Endothelial cell of umbilical vein (primary cell): ENCODE results near the gene PACS1. TPM values are rescaled to one million over a fixed set of nuclear protein-coding genes. Genes with fewer than 3 reads are reported as not detected.

Experiments
- BruUV-seq: library from RNA; stranded (reverse); fragments of 400-500 nt; replicated peaks from 2 replicates; lab custom pipeline; 2021; lab: Mats Ljungman, UMichigan
- CTCF ChIA-PET: fragments of 300-600, 350-600 bp; sonication (Branson Sonifier 250); formaldehyde crosslinking; loops from one replicate; lab custom pipeline; 2021; ENCODE audit warnings: antibody characterized with exemption, inconsistent platforms; lab: Charles Lee
- POLR2A ChIA-PET: fragments of 300-600, 350-600 bp; sonication (Branson Sonifier 250); formaldehyde crosslinking; loops from one replicate; lab custom pipeline; 2021; ENCODE audit warnings: antibody characterized with exemption, inconsistent platforms; lab: Charles Lee
- DNase-seq: peaks from one replicate; pipeline ENCODE4 v3.0.0-alpha.2; 2011; ENCODE audit warnings: low read depth, low spot score
- FAIRE-seq: peaks from 2 replicates; lab custom pipeline; 2011; peaks lifted over from hg19 to GRCh38; lab: Jason Lieb, UNC
- H2AFZ ChIP-seq: 2 replicates; pipeline ENCODE4 v1.6.0; 2012; ENCODE audit warnings: low read depth, low read length, control low read depth, inconsistent platforms
- H3K27ac ChIP-seq: 2 replicates; pipeline ENCODE4 v1.5.1; 2011; ENCODE audit warnings: low read depth, mild to moderate bottlenecking, control low read depth, low read length, moderate library complexity; ENCODE audit not compliant: insufficient read depth
- H3K27me3 ChIP-seq, 2 experiments: 2 replicates each; pipeline versions ENCODE4 v1.6.0 to v1.6.1; 2011; ENCODE audit warnings: low read length in 2 of 2, mixed read lengths in 1 of 2; ENCODE audit not compliant: control insufficient read depth in 2 of 2, insufficient read depth in 2 of 2
- H3K36me3 ChIP-seq, 2 experiments: 2 replicates in 1 of 2; 3 replicates in 1 of 2; pipeline ENCODE4 v1.5.1; 2011; ENCODE audit warnings: low read length in 2 of 2, mild to moderate bottlenecking in 1 of 2, moderate library complexity in 1 of 2; ENCODE audit not compliant: control insufficient read depth in 2 of 2, insufficient read depth in 2 of 2; ENCODE audit errors: extremely low read depth in 1 of 2
- H3K4me1 ChIP-seq: 3 replicates; pipeline ENCODE4 v1.5.1; 2011; ENCODE audit warnings: mild to moderate bottlenecking, low read length; ENCODE audit not compliant: control insufficient read depth, insufficient read depth; ENCODE audit errors: extremely low read depth
- H3K4me2 ChIP-seq: 2 replicates; pipeline ENCODE4 v1.6.1; 2011; ENCODE audit warnings: low read length, control low read depth, mixed read lengths; ENCODE audit not compliant: insufficient read depth
- H3K4me3 ChIP-seq, 3 experiments: fragments of 200-600 bp in 1 of 3; sonication (generic), shearing (Covaris generic) in 1 of 3; replicated peaks in 1 of 3; 2 replicates each; pipeline ENCODE4 v1.5.1; 2011 to 2016; ENCODE audit warnings: control low read depth in 3 of 3, low read length in 3 of 3, mild to moderate bottlenecking in 2 of 3, inconsistent platforms in 1 of 3, low read depth in 1 of 3, moderate library complexity in 1 of 3; ENCODE audit not compliant: insufficient read depth in 1 of 3
- H3K79me2 ChIP-seq: 2 replicates; pipeline ENCODE4 v1.6.0; 2012; ENCODE audit warnings: low read length, inconsistent platforms; ENCODE audit not compliant: control insufficient read depth, insufficient read depth
- H3K9ac ChIP-seq: replicated peaks from 2 replicates; pipeline ENCODE3; 2011; ENCODE audit warnings: low read length, control low read depth; ENCODE audit not compliant: insufficient read depth; ENCODE audit errors: extremely low read depth
- H3K9me1 ChIP-seq: replicated peaks from 3 replicates; pipeline ENCODE4 v1.6.0; 2011; ENCODE audit warnings: mild to moderate bottlenecking, low read length; ENCODE audit not compliant: control insufficient read depth, insufficient read depth; ENCODE audit errors: extremely low read depth
- H3K9me3 ChIP-seq: replicated peaks from 2 replicates; pipeline ENCODE4 v1.5.1; 2012; ENCODE audit warnings: low read length, inconsistent platforms; ENCODE audit not compliant: control insufficient read depth, insufficient read depth
- H4K20me1 ChIP-seq: replicated peaks from 2 replicates; pipeline ENCODE3; 2011; ENCODE audit warnings: mild to moderate bottlenecking, low read length; ENCODE audit not compliant: control insufficient read depth, insufficient read depth; ENCODE audit errors: extremely low read depth
- CTCF ChIP-seq, 2 donors: IDR thresholded peaks; 1 replicate in 1 of 2; 2 replicates in 1 of 2; pipeline ENCODE4 v1.5.1; 2011; ENCODE audit warnings: low read length in 2 of 2, mild to moderate bottlenecking in 2 of 2, moderate library complexity in 2 of 2, control low read depth in 1 of 2, inconsistent platforms in 1 of 2, low read depth in 1 of 2; ENCODE audit not compliant: insufficient read depth in 1 of 2; ENCODE audit errors: extremely low read depth in 1 of 2
- EZH2 ChIP-seq: IDR thresholded peaks from 2 replicates; pipeline ENCODE4 v1.6.1; 2012; ENCODE audit warnings: borderline replicate concordance, low read depth, mild to moderate bottlenecking, moderate library complexity, low read length, inconsistent platforms; ENCODE audit not compliant: severe bottlenecking
- FOS ChIP-seq: IDR thresholded peaks from 2 replicates; pipeline ENCODE4 v1.6.1; 2011; ENCODE audit warnings: mild to moderate bottlenecking, low read length, moderate library complexity, borderline replicate concordance; ENCODE audit not compliant: insufficient read depth
- JUN ChIP-seq: IDR thresholded peaks from 2 replicates; pipeline ENCODE4 v1.6.1; 2011; ENCODE audit warnings: borderline replicate concordance, low read depth; ENCODE audit not compliant: insufficient read length, insufficient read depth
- MYC ChIP-seq: IDR thresholded peaks from one replicate; pipeline ENCODE4 v1.6.1; 2011; ENCODE audit warnings: mild to moderate bottlenecking, low read depth, low read length
- POLR2A ChIP-seq: IDR thresholded peaks from 2 replicates; pipeline ENCODE4 v1.6.1; 2012; ENCODE audit warnings: low read depth, mild to moderate bottlenecking, control low read depth, low read length
- dilution Hi-C: fragments of 300-500 bp; cut with MboI; formaldehyde crosslinking; loops from one replicate; pipeline ENCODE4 v1.15.0; 2019; ENCODE audit warnings: low sequenced_read_pairs; ENCODE audit not compliant: extremely low pct_ligation_motif_present
- intact Hi-C: fragments of 100-400 bp; cut with micrococcal nuclease; formaldehyde crosslinking; loops from one replicate; pipeline ENCODE4 v1.10.0; 2022
- polyA plus RNA-seq, 4 experiments: library from polyadenylated mRNA; depleted of rRNA in 3 of 4; stranded (reverse) in 3 of 4; unstranded in 1 of 4; fragments of >200 nt; gene quantifications; 2 replicates each; pipeline versions ENCODE4 v1.2.1 to v1.2.3, GENCODE V29; 2011 to 2012; ENCODE audit warnings: missing spikeins in 1 of 4
- total RNA-seq: library from RNA; stranded (reverse); gene quantifications from 2 replicates; pipeline ENCODE4 v1.2.3, GENCODE V29; 2021

PACS1 gene
- total and polyA plus RNA-seq, 2 donors (not counting 3 experiments of a cell fraction or from before 2014, with no cell fraction given): 26.4 to 64.4 TPM

DNA sequence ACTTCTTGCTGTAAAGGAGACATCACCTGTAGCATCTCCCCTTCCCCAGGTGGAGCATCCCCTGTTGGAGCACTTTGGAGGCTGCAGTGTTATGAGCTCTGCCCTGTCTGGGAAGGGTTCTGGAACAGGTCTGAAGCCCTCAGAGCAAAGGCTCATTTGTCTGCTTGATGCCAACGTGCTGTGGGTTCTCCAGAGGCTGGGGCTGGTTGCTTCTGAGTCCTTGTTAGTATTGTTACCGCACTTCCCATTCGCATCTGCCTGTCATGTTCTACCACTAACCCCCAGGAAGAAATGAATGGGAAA lies 73.1 kb downstream of the PACS1 start:
- no peaks in the 10 kb centered on the region for H3K27me3 ChIP-seq
- H3K4me2 ChIP-seq: no peak overlapping the region
- H3K9ac ChIP-seq: no peak overlapping the region
- H3K79me2 ChIP-seq: peaks cover under 1% of the 10 kb centered on the region
- intact Hi-C loops: no loop called here
- dilution Hi-C loops: no loop called here
- H3K4me3 ChIP-seq: no peak overlapping the region
- H2AFZ ChIP-seq: no peak overlapping the region
- H3K9me1 ChIP-seq: no peaks in the 10 kb centered on the region
- no peak overlapping the region for H3K27ac ChIP-seq
- TF ChIP-seq CTCF (IDR thresholded peaks at IDR 0.05; ENCODE audit: extremely low read depth in 1 of 2, insufficient read depth in 1 of 2, low read depth in 1 of 2, low read length in 2 of 2): no peak
- no peak for TF ChIP-seq JUN
- TF ChIP-seq POLR2A: no peak
- TF ChIP-seq FOS: no peak
- TF ChIP-seq MYC: no peak
- TF ChIP-seq EZH2: no peak
- no peak for FAIRE-seq
- H3K9me3 ChIP-seq: no peaks in the 10 kb centered on the region
- H3K4me1 ChIP-seq: peaks cover 4% of the 10 kb centered on the region
- no peaks in the 10 kb centered on the region for H4K20me1 ChIP-seq
- no peaks in the 10 kb centered on the region for H3K36me3 ChIP-seq
- POLR2A ChIA-PET: no interaction called here
- CTCF ChIA-PET: no interaction called here
- no peak for DNase-seq
- BruUV-seq: no TSS peak
